Spleen (tissue), 11 donors: Measurements from ENCODE around the gene HRH3. TPM values are rescaled to one million over a fixed set of nuclear protein-coding genes. Genes with fewer than 3 reads are reported as not detected.

Experiments
- DNase-seq: peaks from one replicate; pipeline ENCODE4 v3.0.0-alpha.2; 2020
- H3K27ac ChIP-seq, 8 donors: fragments of 200-600 bp; sonication (generic) in 7 of 8; 1 replicate in 4 of 8; 2 replicates in 4 of 8; pipeline versions ENCODE4 v1.5.0 to v1.8.0; 2016 to 2021; ENCODE audit warnings: inconsistent platforms in 4 of 8, mild to moderate bottlenecking in 4 of 8, moderate library complexity in 1 of 8
- H3K27me3 ChIP-seq, 7 donors: fragments of 200-600 bp; sonication (generic) in 6 of 7; replicated peaks in 1 of 7; 1 replicate in 4 of 7; 2 replicates in 3 of 7; pipeline versions ENCODE4 v1.5.0 to v1.8.0; 2016 to 2021; ENCODE audit warnings: inconsistent platforms in 3 of 7, mild to moderate bottlenecking in 1 of 7
- H3K36me3 ChIP-seq, 6 donors: fragments of 200-600 bp; sonication (generic) in 5 of 6; 1 replicate in 4 of 6; 2 replicates in 2 of 6; pipeline versions ENCODE4 v1.5.0 to v1.8.0; 2016 to 2021; ENCODE audit warnings: inconsistent platforms in 2 of 6
- H3K4me1 ChIP-seq, 6 donors: fragments of 200-600 bp; sonication (generic) in 5 of 6; 1 replicate in 3 of 6; 2 replicates in 3 of 6; pipeline versions ENCODE4 v1.5.0 to v1.8.0; 2016 to 2021; ENCODE audit warnings: inconsistent platforms in 3 of 6
- H3K4me3 ChIP-seq, 8 donors: fragments of 200-600 bp; sonication (generic) in 7 of 8; 1 replicate in 4 of 8; 2 replicates in 4 of 8; pipeline versions ENCODE4 v1.5.0 to v1.8.0; 2016 to 2021; ENCODE audit warnings: inconsistent platforms in 4 of 8, mild to moderate bottlenecking in 4 of 8, moderate library complexity in 2 of 8
- H3K9me3 ChIP-seq, 8 donors: fragments of 200-600 bp; sonication (generic) in 7 of 8; 1 replicate in 4 of 8; 2 replicates in 4 of 8; pipeline versions ENCODE4 v1.5.0 to v1.8.0; 2016 to 2021; ENCODE audit warnings: inconsistent platforms in 4 of 8
- POLR2A ChIP-seq, 3 donors: fragments of 450-650 bp; IDR thresholded peaks; one replicate each; pipeline ENCODE4 v1.5.1; 2017; ENCODE audit warnings: antibody characterized with exemption in 3 of 3, mild to moderate bottlenecking in 1 of 3
- POLR2AphosphoS5 ChIP-seq, 3 donors: sonication (generic); formaldehyde crosslinking; IDR thresholded peaks; one replicate each; pipeline ENCODE4 v1.5.1; 2017; ENCODE audit warnings: antibody characterized with exemption in 3 of 3
- WGBS, 5 donors: extraction: QIAGEN DNeasy Blood & Tissue Kit in 3 of 5; methylation state at CpG; one replicate each; pipeline versions ENCODE4 v1.1.5 to v1.1.7; 2013 to 2018; 5-methylcytosine and 5-hydroxymethylcytosine counted together
- intact Hi-C: fragments of 100-400 bp; cut with DNase I; formaldehyde crosslinking; loops from one replicate; pipeline ENCODE4 v1.15.0; 2023; ENCODE audit warnings: low total_unique reads
- polyA plus RNA-seq, 3 donors: library from polyadenylated mRNA; stranded (reverse); fragments of 200-250 nt; gene quantifications; one replicate each; pipeline ENCODE4 v1.2.1, GENCODE V29; 2013
- total RNA-seq, 7 donors: library from RNA; depleted of rRNA in 3 of 7; stranded (reverse); fragments of >200 nt in 3 of 7; fragmentation: NEBNext Ultra II Directional in 4 of 7; extraction: Animal tissue kit (Norgen Biotek cat#: 25700) in 4 of 7; gene quantifications; one replicate each; pipeline versions ENCODE4 v1.1.0 to v1.2.1, GENCODE V29; 2016 to 2021
- TF ChIP-seq, protein P1 (sequence below), 11 experiments: fragments of 200-600 bp in 7 of 11; fragments of 450-650 bp in 4 of 11; sonication (generic) in 4 of 11; IDR thresholded peaks in 8 of 11; conservative IDR thresholded peaks in 3 of 11; 1 replicate in 7 of 11; 2 replicates in 4 of 11; pipeline versions ENCODE4 v1.4.0 to v1.8.0; 2016 to 2021; ENCODE audit warnings: antibody characterized with exemption in 11 of 11, inconsistent platforms in 4 of 11, mild to moderate bottlenecking in 1 of 11
- donor health status: healthy with polysubstance abuse.
- donor health status: DM: no; HTN: no; CAD: no; lungs with moderate emphysema.
- donor health status: DM: no; HTN: no; CAD: no.
- donor health status: Bipolar disorder and iron deficiency.
- donor health status: healthy.
- donor health status: DM: no; HTN: no; CAD: no.
- donor health status: DM: yes; HTN: yes; CAD: no.

The HRH3 gene
- total and polyA plus RNA-seq, 10 donors, result not detected

GRCh38 chr20:62230696-62231095 lies 10.6 kb upstream of the HRH3 start:
- Histone ChIP-seq H3K27me3 (peaks cover 0 to 43% (median 9%) of the 10 kb centered on the region in 7 donors), H3K27ac (no peak overlapping the region), H3K4me1 (peaks cover 0 to 12% (median 0%) of the 10 kb centered on the region in 6 donors), H3K36me3 (no peaks in the 10 kb centered on the region), H3K4me3 (no peak overlapping the region), H3K9me3 (peaks cover 0 to 7% (median 0%) of the 10 kb centered on the region in 8 donors)
- WGBS, 5 donors, result 91 to 95% (median 94%) methylated on average over 10 of the region's 10 CpGs
- no peak for DNase-seq
- intact Hi-C loops, result no loop called here
- TF ChIP-seq POLR2A (IDR thresholded peaks at IDR 0.05) (no peak), POLR2AphosphoS5 (IDR thresholded peaks at IDR 0.05) (no peak)
- TF ChIP-seq, protein P1, sequence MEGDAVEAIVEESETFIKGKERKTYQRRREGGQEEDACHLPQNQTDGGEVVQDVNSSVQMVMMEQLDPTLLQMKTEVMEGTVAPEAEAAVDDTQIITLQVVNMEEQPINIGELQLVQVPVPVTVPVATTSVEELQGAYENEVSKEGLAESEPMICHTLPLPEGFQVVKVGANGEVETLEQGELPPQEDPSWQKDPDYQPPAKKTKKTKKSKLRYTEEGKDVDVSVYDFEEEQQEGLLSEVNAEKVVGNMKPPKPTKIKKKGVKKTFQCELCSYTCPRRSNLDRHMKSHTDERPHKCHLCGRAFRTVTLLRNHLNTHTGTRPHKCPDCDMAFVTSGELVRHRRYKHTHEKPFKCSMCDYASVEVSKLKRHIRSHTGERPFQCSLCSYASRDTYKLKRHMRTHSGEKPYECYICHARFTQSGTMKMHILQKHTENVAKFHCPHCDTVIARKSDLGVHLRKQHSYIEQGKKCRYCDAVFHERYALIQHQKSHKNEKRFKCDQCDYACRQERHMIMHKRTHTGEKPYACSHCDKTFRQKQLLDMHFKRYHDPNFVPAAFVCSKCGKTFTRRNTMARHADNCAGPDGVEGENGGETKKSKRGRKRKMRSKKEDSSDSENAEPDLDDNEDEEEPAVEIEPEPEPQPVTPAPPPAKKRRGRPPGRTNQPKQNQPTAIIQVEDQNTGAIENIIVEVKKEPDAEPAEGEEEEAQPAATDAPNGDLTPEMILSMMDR (IDR thresholded peaks at IDR 0.05 in 8 of 11, conservative IDR thresholded peaks at IDR 0.05 in 3 of 11), result no peak

- no peak for TF ChIP-seq POLR2AphosphoS5 (IDR thresholded peaks at IDR 0.05)
- TF ChIP-seq, protein P1 (IDR thresholded peaks at IDR 0.05 in 8 of 11, conservative IDR thresholded peaks at IDR 0.05 in 3 of 11), result no peak
- TF ChIP-seq POLR2A (IDR thresholded peaks at IDR 0.05), result no peak
- no peak for DNase-seq
- intact Hi-C loops, result no loop called here
- Histone ChIP-seq H3K4me1 (peaks cover 0 to 12% (median 0%) of the 10 kb centered on the region in 6 donors), H3K4me3 (no peak overlapping the region), H3K27ac (no peak overlapping the region), H3K27me3 (peaks cover 0 to 48% (median 9%) of the 10 kb centered on the region in 7 donors), H3K36me3 (no peaks in the 10 kb centered on the region), H3K9me3 (peaks cover 0 to 7% (median 0%) of the 10 kb centered on the region in 8 donors)
- WGBS, 5 donors, result 91 to 99% (median 92%) methylated on average over 2 of the region's 2 CpGs
Measured at GRCh38 chr20:62230276-62230675, 10.2 kb upstream of the HRH3 start.

DNA sequence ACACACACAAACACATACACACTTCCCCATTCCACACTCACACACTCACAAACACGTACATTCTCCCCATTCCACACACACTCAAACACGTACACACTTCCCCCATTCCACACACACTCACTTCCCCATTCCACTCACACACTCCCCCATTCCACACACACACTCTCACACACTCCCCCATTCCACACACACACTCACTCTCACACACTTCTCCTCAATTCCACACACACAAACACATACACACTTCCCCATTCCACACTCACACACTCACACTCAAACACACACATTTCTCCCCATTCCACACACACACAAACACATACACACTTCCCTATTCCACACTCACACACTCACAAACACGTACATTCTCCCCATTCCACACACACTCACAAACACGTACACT lies 9.6 kb upstream of the HRH3 start:
- intact Hi-C loops, result no loop called here
- no peak for DNase-seq
- H3K27ac ChIP-seq, result no peak overlapping the region
- no peaks in the 10 kb centered on the region for H3K36me3 ChIP-seq
- H3K4me1 ChIP-seq, result peaks cover 0 to 10% (median 0%) of the 10 kb centered on the region in 6 donors
- H3K4me3 ChIP-seq, result no peak overlapping the region
- H3K27me3 ChIP-seq, result peaks cover 0 to 54% (median 9%) of the 10 kb centered on the region in 7 donors
- peaks cover 0 to 7% (median 0%) of the 10 kb centered on the region in 8 donors for H3K9me3 ChIP-seq
- WGBS, 5 donors, result 35 to 59% (median 47%) methylated on average over 4 of the region's 4 CpGs
- TF ChIP-seq POLR2AphosphoS5 (IDR thresholded peaks at IDR 0.05), result no peak
- TF ChIP-seq, protein P1 (IDR thresholded peaks at IDR 0.05 in 8 of 11, conservative IDR thresholded peaks at IDR 0.05 in 3 of 11), result no peak
- TF ChIP-seq POLR2A (IDR thresholded peaks at IDR 0.05), result no peak

- 66 to 76% (median 71%) methylated on average over 7 of the region's 7 CpGs for WGBS, 5 donors
Measured at GRCh38 chr20:62228982-62229545, 9.0 kb upstream of the HRH3 start.

More at GRCh38 chr20:62228982-62229545, 9.0 kb upstream of the HRH3 start:
- TF ChIP-seq POLR2AphosphoS5 (IDR thresholded peaks at IDR 0.05), result no peak
- TF ChIP-seq, protein P1 (IDR thresholded peaks at IDR 0.05 in 8 of 11, conservative IDR thresholded peaks at IDR 0.05 in 3 of 11), result no peak
- no peak overlapping the region for H3K27ac ChIP-seq
- H3K9me3 ChIP-seq, result peaks cover 0 to 5% (median 0%) of the 10 kb centered on the region in 8 donors
- H3K27me3 ChIP-seq, result peaks cover 0 to 60% (median 9%) of the 10 kb centered on the region in 7 donors
- no peak for DNase-seq
- peaks cover 0 to 4% (median 0%) of the 10 kb centered on the region in 6 donors for H3K4me1 ChIP-seq
- H3K4me3 ChIP-seq, result no peak overlapping the region
- intact Hi-C loops, result no loop called here
- H3K36me3 ChIP-seq, result no peaks in the 10 kb centered on the region
